Measurements from ENCODE around the gene AMN. TPM values are rescaled to one million over a fixed set of nuclear protein-coding genes. Genes with fewer than 3 reads are reported as not detected.

AMN gene
- total RNA-seq, 4 donors from 2014 or later, result 0.21 TPM; not detected in 3

DNA sequence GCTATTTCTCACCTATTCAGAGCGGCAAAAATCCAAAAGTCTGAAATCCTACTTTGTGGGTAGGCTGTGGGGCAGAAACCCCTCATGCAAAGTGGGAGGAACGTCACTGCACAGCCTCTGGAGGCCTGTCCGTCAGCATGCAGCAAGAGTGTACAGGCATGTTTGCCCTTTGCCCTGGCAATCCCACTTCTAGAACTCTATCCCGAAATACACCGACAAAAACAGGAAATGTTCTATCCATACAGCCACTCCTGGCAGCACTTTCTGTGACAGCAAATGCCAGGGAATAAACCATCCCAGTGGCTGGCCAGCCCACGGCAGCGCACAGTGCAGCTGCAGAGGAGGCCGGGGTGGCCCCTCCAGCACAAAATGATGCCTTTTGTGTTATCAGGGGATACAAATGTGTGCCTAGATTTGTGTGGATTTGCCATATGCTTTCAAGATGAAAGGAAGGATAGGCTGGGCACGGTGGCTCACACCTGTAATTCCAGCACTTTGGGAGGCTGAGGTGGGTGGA is 39.7 kb downstream of the AMN start:
- WGBS, 2 donors, result 81 to 89% methylated on average over 9 of the region's 9 CpGs
- Histone ChIP-seq H3K9me3 (no peaks in the 10 kb centered on the region), H3K4me3 (no peak overlapping the region), H3K4me1 (peaks cover 0 to 7% (median 2%) of the 10 kb centered on the region in 4 donors), H3K36me3 (peaks cover 8 to 100% (median 24%) of the 10 kb centered on the region in 3 donors), H3K27me3 (no peaks in the 10 kb centered on the region), H3K27ac (no peak overlapping the region)
- no peak for DNase-seq (ENCODE audit: low spot score in 2 of 2)
- TF ChIP-seq POLR2A (IDR thresholded peaks at IDR 0.05) (no peak), EP300 (IDR thresholded peaks at IDR 0.05) (no peak)
- TF ChIP-seq, protein P1, sequence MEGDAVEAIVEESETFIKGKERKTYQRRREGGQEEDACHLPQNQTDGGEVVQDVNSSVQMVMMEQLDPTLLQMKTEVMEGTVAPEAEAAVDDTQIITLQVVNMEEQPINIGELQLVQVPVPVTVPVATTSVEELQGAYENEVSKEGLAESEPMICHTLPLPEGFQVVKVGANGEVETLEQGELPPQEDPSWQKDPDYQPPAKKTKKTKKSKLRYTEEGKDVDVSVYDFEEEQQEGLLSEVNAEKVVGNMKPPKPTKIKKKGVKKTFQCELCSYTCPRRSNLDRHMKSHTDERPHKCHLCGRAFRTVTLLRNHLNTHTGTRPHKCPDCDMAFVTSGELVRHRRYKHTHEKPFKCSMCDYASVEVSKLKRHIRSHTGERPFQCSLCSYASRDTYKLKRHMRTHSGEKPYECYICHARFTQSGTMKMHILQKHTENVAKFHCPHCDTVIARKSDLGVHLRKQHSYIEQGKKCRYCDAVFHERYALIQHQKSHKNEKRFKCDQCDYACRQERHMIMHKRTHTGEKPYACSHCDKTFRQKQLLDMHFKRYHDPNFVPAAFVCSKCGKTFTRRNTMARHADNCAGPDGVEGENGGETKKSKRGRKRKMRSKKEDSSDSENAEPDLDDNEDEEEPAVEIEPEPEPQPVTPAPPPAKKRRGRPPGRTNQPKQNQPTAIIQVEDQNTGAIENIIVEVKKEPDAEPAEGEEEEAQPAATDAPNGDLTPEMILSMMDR (IDR thresholded peaks at IDR 0.05), result no peak

DNA sequence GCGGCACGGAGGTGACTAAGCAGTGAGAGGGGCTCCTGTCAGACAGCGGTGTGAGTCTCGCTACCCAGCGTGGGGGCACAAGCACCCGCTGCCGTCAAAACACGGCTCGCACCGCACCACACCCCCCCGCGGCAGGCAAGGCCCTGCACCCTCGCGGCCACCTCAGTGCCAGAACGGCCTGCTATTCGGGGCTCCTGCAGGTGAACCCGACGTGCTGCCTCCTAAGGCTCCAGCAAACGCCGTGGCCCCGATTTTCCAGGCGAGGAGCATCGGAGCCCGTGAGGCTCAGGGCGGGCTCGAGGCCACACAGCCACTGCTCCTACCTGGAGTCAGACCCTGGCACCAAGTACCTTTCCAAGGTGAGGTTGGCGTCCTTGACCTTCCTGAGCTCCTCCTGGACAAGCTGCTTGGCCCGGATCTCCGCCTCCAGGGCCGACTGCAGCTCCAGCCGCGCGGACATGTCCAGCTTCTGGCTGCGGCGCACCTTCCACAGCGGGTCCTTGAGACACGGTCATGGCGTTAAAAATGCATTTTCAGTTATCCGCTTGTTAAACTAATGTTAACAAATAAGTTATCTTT is 41.8 kb downstream of the AMN start:
- H3K4me1 ChIP-seq, result peaks cover 0 to 13% (median 3%) of the 10 kb centered on the region in 4 donors
- H3K36me3 ChIP-seq, result peaks cover 4 to 100% (median 27%) of the 10 kb centered on the region in 3 donors
- WGBS, 2 donors, result 94 to 95% methylated on average over 33 to 39 of the region's 39 CpGs
- H3K27ac ChIP-seq, result no peak overlapping the region
- no peaks in the 10 kb centered on the region for H3K9me3 ChIP-seq
- no peak for DNase-seq (ENCODE audit: low spot score in 2 of 2)
- TF ChIP-seq POLR2A (IDR thresholded peaks at IDR 0.05) (no peak), EP300 (IDR thresholded peaks at IDR 0.05) (no peak)
- TF ChIP-seq, protein P1 (IDR thresholded peaks at IDR 0.05), result no peak
- H3K4me3 ChIP-seq, result no peak overlapping the region
- H3K27me3 ChIP-seq, result no peaks in the 10 kb centered on the region

DNA sequence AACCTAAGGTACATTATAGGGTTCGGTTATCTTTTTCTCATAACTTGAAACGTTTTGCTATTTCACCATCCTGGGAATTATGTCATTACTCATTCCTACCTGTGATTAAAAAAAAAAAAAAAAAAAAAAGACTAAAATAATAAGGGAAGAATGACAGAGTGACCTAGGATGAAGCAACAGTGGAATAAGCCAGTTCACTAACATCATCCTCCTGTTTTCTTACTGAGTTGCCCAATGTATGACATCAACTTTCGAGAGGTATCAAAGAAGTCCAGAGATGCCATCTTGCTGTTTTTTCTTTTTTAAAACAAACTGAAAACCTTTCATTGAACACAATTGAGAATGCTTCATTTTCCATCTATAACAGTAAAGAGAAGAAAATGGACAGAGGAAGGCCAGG is 42.8 kb downstream of the AMN start:
- Histone ChIP-seq H3K9me3 (no peaks in the 10 kb centered on the region), H3K27me3 (no peaks in the 10 kb centered on the region), H3K4me3 (no peak overlapping the region), H3K4me1 (peaks cover 0 to 13% (median 3%) of the 10 kb centered on the region in 4 donors), H3K36me3 (peaks cover 4 to 100% (median 28%) of the 10 kb centered on the region in 3 donors), H3K27ac (no peak overlapping the region)
- WGBS, 2 donors, result 87 to 92% methylated on average over 3 of the region's 3 CpGs
- no peak for DNase-seq (ENCODE audit: low spot score in 2 of 2)
- TF ChIP-seq POLR2A (IDR thresholded peaks at IDR 0.05) (no peak), EP300 (IDR thresholded peaks at IDR 0.05) (no peak)
- TF ChIP-seq, protein P1 (IDR thresholded peaks at IDR 0.05), result no peak

DNA sequence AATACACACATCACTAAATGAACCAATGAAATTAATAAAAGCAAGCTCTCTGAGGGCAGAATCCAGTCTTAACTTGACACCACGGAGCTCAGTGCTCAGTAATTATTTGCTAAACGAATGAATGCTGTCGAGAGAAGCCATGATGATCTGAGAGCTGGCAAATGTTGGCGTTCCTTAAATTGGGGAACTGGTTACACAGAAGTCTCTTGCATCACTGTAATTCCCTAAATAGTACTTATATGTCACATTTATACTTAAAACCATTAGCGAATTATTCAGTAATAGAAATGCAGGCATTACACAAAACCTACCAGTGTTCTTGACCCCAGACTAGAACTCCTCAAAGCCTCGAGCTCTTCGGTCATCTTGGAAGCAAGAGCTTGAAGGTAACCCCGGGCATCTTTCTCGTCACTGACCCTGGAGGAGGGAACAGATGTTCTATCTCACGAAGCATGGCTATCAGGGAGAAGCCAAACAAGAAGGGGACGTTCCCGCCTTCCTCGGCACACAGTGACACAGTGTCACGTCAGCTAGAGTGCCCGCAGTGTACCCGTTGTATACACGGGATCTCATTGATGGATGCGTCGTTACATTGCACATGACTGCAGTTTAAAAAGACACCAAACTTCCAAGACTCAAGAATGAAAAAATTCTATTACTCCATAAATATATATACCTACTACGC is 43.6 kb downstream of the AMN start:
- H3K36me3 ChIP-seq, result peaks cover 4 to 100% (median 35%) of the 10 kb centered on the region in 3 donors
- TF ChIP-seq EP300 (IDR thresholded peaks at IDR 0.05), result no peak
- no peak for TF ChIP-seq POLR2A (IDR thresholded peaks at IDR 0.05)
- TF ChIP-seq, protein P1 (IDR thresholded peaks at IDR 0.05), result no peak
- 96% methylated on average over 20 of the region's 20 CpGs for WGBS, 2 donors
- no peaks in the 10 kb centered on the region for H3K27me3 ChIP-seq
- H3K9me3 ChIP-seq, result no peaks in the 10 kb centered on the region
- H3K27ac ChIP-seq, result peak overlapping the region in 2 of 4 donors; percentile 67 to 68
- H3K4me1 ChIP-seq, result peaks cover 0 to 13% (median 3%) of the 10 kb centered on the region in 4 donors
- no peak for DNase-seq (ENCODE audit: low spot score in 2 of 2)
- no peak overlapping the region for H3K4me3 ChIP-seq
